ENCODE results near the gene ZFP42.
"Not testable (repeated sequence)": the region's sequence is repeated elsewhere in the genome, so short reads cannot be mapped to it uniquely, and the experiment has no call there.

ZFP42 gene

GRCh38 chr4:187995322-187996207 lies at the start of gene ZFP42:
Gene ZFP42 (plus strand): TSS chr4:187995771. CDS start chr4:188002808, 7,037 bp downstream.
- DNase-seq: no peak

DNA sequence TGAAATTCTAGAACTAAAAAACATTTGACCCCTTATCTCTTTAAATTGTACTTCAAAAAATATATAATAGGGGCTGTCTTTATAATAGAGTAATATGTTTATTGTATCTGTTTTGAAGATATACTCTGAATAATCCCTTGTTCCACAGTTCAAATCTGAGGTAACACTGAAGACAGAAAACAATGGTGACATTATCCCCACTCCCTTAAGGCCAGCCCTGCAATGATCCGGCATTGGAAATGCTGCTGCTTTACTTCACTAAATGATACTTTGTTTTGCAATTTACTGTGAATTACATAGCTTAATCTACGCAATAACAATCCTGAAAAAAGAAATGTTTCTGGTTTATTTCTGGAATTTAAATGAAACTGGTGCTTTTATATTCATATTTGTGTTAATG lies 34.4 kb upstream of the ZFP42 start:
- DNase-seq: no peak

DNA sequence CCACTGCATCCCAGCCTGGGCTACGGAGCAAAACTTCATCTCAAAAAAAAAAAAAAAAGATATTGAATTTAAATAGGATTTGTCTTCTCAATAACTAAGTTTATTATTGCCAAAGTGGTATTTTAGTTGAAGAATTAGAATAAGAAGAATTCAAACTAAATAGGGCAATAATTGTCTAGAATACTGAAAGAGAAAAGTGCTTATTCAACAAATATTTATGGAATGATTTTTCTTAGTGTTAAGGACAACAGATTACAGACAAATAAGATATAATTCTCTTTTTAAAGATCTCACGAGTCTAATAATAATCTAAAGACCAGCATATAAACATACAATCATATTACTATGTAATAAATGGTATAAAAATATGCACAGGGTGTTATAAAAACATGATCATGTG lies 33.6 kb upstream of the ZFP42 start:
- DNase-seq: no peak

- peak in 1 of 51 donors; percentile 31 for DNase-seq
Measured at GRCh38 chr4:187962926-187963325, 32.6 kb upstream of the ZFP42 start.

DNA sequence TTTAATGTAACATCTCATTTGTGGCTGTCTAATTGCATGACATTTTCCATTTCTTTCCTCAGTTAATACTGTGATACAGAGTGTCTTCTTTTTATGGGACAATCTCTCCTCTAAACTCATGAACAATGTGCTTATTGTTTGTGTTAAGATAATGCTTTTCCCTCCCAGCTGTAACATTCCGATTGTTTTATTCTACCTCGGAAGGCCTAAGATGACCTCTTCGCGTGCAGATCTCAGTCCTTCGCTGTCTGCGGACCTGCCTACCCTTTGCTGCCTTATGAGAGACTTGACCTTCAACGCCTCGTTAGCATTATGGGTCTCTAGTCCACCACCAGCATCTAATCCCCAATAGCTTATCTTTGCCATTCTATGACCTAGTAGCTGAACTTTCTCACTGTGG lies 29.8 kb upstream of the ZFP42 start:
- DNase-seq: peak in 2 of 51 donors; percentile 9 to 44

GRCh38 chr4:187972135-187972534 lies 23.4 kb upstream of the ZFP42 start:
- no peak for DNase-seq

GRCh38 chr4:187983746-187984145 lies 11.8 kb upstream of the ZFP42 start:
- peak in 1 of 51 donors; percentile 10 for DNase-seq

- DNase-seq: no peak
Measured at GRCh38 chr4:187992971-187993370, 2.6 kb upstream of the ZFP42 start.

DNA sequence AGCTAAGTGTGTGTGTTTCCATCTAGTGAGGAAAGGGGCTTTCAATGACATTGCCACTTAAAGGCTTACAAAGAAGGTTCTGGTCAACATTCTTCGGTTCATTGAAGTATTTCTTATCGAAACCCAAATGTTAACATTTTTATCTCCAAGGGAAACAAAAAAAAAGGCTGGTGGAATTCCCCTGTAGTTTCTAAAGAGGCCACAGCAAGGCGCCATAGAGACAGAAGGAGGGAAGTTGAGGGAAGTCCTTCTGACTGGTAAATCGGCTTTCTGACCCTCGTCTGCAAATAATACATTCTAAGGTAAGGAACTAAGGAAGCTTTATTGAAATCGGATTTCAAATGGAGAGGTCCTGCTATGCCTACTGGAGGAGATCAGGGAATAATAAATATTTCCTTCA lies 1.7 kb upstream of the ZFP42 start:
- DNase-seq: no peak

GRCh38 chr4:187996502-187997177 lies 1.1 kb downstream of the ZFP42 start:
- no peak for DNase-seq

DNA sequence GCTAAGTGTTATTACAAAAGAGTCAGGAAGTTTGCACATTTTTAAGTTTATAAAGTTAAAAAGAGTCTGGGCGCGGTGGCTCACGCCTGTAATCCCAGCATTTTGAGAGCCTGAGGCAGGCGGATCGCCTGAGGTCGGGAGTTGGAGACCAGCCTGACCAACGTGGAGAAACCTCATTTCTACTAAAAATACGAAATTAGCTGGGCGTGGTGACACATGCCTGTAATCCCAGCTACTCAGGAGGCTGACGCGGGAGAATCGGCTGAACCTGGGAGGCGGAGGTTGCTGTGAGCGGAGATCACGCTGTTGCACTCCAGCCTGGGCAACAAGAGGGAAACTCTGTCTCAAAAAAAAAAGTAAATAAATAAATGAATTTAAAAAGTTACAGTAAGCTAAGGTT lies 2.4 kb downstream of the ZFP42 start:
- DNase-seq: not testable (repeated sequence)

GRCh38 chr4:187999406-187999932 lies 3.9 kb downstream of the ZFP42 start:
- no peak for DNase-seq

DNA sequence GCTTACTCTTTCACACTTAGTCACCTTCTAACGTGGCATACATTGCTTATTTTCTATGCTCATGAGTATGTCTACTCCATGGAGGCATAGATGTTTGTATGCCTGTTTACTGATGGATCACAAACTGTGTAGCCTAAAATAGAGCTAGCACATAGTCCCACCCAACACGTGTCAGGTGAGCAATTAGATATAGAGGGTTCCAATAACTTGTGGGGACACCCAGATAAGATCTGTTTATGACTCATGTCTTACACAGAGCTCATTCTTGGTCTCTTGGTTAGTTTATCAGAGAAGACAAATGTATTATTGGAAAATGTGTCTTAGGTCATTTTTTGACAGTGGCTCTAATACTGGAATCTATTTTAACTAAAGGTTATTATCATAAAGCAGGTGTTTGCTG lies 6.8 kb downstream of the ZFP42 start:
- DNase-seq: no peak

DNA sequence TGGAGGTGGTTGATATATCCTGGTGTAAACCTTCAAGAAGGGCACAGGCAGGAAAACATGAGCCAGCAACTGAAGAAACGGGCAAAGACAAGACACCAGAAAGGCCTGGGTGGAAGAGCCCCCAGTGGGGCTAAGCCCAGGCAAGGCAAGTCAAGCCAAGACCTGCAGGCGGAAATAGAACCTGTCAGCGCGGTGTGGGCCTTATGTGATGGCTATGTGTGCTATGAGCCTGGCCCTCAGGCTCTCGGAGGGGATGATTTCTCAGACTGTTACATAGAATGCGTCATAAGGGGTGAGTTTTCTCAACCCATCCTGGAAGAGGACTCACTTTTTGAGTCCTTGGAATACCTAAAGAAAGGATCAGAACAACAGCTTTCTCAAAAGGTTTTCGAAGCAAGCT lies 7.2 kb downstream of the ZFP42 start:
- DNase-seq: no peak

GRCh38 chr4:188005561-188005960 lies 10.0 kb downstream of the ZFP42 start:
- no peak for DNase-seq

GRCh38 chr4:188006285-188006848 lies 10.8 kb downstream of the ZFP42 start:
- no peak for DNase-seq

GRCh38 chr4:188008377-188008776 lies 12.8 kb downstream of the ZFP42 start:
- no peak for DNase-seq

DNA sequence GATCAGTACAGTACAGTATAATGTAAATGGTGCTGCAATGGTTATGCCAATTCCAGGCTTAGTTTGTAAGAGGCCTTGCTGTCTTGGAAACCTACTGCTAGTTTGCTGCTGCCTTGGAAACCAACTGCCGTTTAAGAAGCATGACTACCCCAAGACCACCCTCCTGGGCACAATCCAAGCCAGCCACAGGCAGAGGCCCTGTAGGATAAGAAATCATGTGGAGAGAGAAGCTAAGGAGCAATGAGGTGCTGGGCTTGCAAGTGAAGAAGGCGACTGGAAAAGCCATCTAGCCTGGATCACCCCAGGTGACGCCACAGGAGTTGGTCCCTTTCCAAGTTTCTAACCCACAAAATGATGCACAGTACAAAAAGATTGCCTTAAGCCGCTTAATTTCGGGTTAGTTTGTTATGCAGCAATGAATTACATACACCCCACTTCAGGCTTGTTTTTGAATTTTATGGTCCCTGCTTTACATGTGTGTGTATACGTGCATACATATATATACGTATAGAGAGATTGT lies 16.9 kb downstream of the ZFP42 start:
- no peak for DNase-seq

GRCh38 chr4:188015025-188015940 lies 19.7 kb downstream of the ZFP42 start:
- no peak for DNase-seq

GRCh38 chr4:188016754-188017153 lies 21.2 kb downstream of the ZFP42 start:
- DNase-seq: no peak

DNA sequence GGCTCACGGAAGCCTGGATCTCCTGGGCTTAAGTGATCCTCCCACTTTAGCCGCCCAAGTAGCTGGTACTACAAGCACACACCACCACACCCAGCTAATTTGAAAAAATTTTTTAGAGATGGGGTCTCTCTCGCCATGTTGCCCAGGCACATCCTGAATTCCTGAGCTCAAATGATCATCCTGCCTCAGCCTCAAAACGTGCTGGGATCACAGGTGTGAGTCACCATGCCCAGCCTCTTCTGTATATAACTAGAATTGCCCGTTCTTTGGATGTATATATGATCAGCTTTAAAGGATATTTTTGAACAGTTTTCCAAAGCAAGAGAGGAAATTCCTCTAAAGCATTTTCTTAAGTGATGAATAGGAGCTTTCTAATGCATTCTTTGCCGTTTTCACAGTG lies 22.7 kb downstream of the ZFP42 start:
- no peak for DNase-seq
